Trophoblast cell (in vitro differentiated cells and primary cell): ENCODE results near the gene PARP8.

Source experiments
- DNase-seq, 2 donors: peaks; one replicate each; pipeline ENCODE4 v3.0.0-alpha.2; 2016
- H2AFZ ChIP-seq: 2 replicates; pipeline ENCODE4 v1.6.1; 2013; ENCODE audit warnings: low read length, moderate library complexity, mild to moderate bottlenecking; ENCODE audit not compliant: insufficient read depth, poor library complexity
- H2AK5ac ChIP-seq: 2 replicates; pipeline ENCODE4 v1.6.1; 2013; ENCODE audit warnings: mild to moderate bottlenecking, low read length
- H2BK120ac ChIP-seq: 2 replicates; pipeline ENCODE4 v1.6.1; 2013; ENCODE audit warnings: low read length, mild to moderate bottlenecking, moderate library complexity; ENCODE audit not compliant: insufficient read depth, poor library complexity
- H2BK12ac ChIP-seq: 2 replicates; pipeline ENCODE4 v1.6.1; 2013; ENCODE audit warnings: mild to moderate bottlenecking, low read length, moderate library complexity
- H2BK5ac ChIP-seq: 2 replicates; pipeline ENCODE4 v1.6.1; 2013; ENCODE audit warnings: low read length, low read depth, moderate library complexity, mild to moderate bottlenecking; ENCODE audit not compliant: poor library complexity
- H3K14ac ChIP-seq: 2 replicates; pipeline ENCODE4 v1.6.1; 2013; ENCODE audit warnings: mild to moderate bottlenecking, low read length
- H3K18ac ChIP-seq: 2 replicates; pipeline ENCODE4 v1.6.1; 2013; ENCODE audit warnings: mild to moderate bottlenecking, low read length
- H3K23ac ChIP-seq: 2 replicates; pipeline ENCODE4 v1.6.1; 2013; ENCODE audit warnings: low read length
- H3K27ac ChIP-seq: 2 replicates; pipeline ENCODE4 v1.5.1; 2013; ENCODE audit warnings: low read depth, mild to moderate bottlenecking, inconsistent platforms, low read length, moderate library complexity
- H3K27me3 ChIP-seq: 2 replicates; pipeline ENCODE4 v1.6.1; 2013; ENCODE audit warnings: inconsistent platforms, mild to moderate bottlenecking, low read length, moderate library complexity; ENCODE audit not compliant: insufficient read depth
- H3K36me3 ChIP-seq, 2 experiments: 1 replicate in 1 of 2; 2 replicates in 1 of 2; pipeline ENCODE4 v1.6.1; 2013; ENCODE audit warnings: low read length in 2 of 2, mild to moderate bottlenecking in 2 of 2, moderate library complexity in 1 of 2; ENCODE audit not compliant: insufficient read depth in 2 of 2, control insufficient read depth in 1 of 2
- H3K4ac ChIP-seq: 2 replicates; pipeline ENCODE4 v1.6.1; 2013; ENCODE audit warnings: low read depth, mild to moderate bottlenecking, low read length, moderate library complexity
- H3K4me1 ChIP-seq, 2 experiments: 1 replicate in 1 of 2; 2 replicates in 1 of 2; pipeline ENCODE4 v1.6.1; 2013; ENCODE audit warnings: low read length in 2 of 2, mild to moderate bottlenecking in 2 of 2, moderate library complexity in 1 of 2; ENCODE audit not compliant: insufficient read depth in 2 of 2, control insufficient read depth in 1 of 2
- H3K4me2 ChIP-seq: 2 replicates; pipeline ENCODE4 v1.6.1; 2013; ENCODE audit warnings: inconsistent platforms, mild to moderate bottlenecking, low read length, moderate library complexity
- H3K4me3 ChIP-seq: 2 replicates; pipeline ENCODE4 v1.5.1; 2013; ENCODE audit warnings: mild to moderate bottlenecking, low read depth, low read length, inconsistent platforms
- H3K79me1 ChIP-seq: one replicate; pipeline ENCODE4 v1.6.1; 2013; ENCODE audit warnings: low read length
- H3K79me2 ChIP-seq: 2 replicates; pipeline ENCODE4 v1.6.1; 2013; ENCODE audit warnings: low read length, mild to moderate bottlenecking; ENCODE audit not compliant: control insufficient read depth, insufficient read depth, poor library complexity
- H3K9ac ChIP-seq: 2 replicates; pipeline ENCODE4 v1.6.1; 2013; ENCODE audit warnings: mild to moderate bottlenecking, low read length
- H3K9me3 ChIP-seq: 2 replicates; pipeline ENCODE4 v1.6.1; 2013; ENCODE audit warnings: low read depth, mild to moderate bottlenecking, control low read depth, inconsistent platforms, low read length; ENCODE audit not compliant: insufficient read depth
- H4K12ac ChIP-seq: 2 replicates; pipeline ENCODE4 v1.6.1; 2013; ENCODE audit warnings: low read depth, mild to moderate bottlenecking, low read length, moderate library complexity
- H4K8ac ChIP-seq: 2 replicates; pipeline ENCODE4 v1.6.1; 2013; ENCODE audit warnings: low read depth, mild to moderate bottlenecking, low read length, moderate library complexity
- H4K91ac ChIP-seq: one replicate; pipeline ENCODE4 v1.6.1; 2013; ENCODE audit warnings: low read depth, mild to moderate bottlenecking, low read length, moderate library complexity
- WGBS: extraction: QIAGEN DNeasy Blood & Tissue Kit; methylation state at CpG from one replicate; pipeline ENCODE4 v1.1.7; 2013; ENCODE audit warnings: missing lambda C conversion rate; ENCODE audit not compliant: insufficient read length, insufficient coverage; ENCODE audit errors: extremely low coverage; 5-methylcytosine and 5-hydroxymethylcytosine counted together

The PARP8 gene

GRCh38 chr5:50855001-50855400 is 188.6 kb downstream of the PARP8 start:
- no peak overlapping the region for H2BK120ac ChIP-seq
- no peak overlapping the region for H3K9ac ChIP-seq
- no peak overlapping the region for H2BK5ac ChIP-seq
- no peak overlapping the region for H3K4me3 ChIP-seq
- no peak overlapping the region for H3K23ac ChIP-seq
- H3K4ac ChIP-seq = no peak overlapping the region
- no peak overlapping the region for H3K14ac ChIP-seq
- no peak overlapping the region for H2AK5ac ChIP-seq
- no peak overlapping the region for H4K91ac ChIP-seq
- no peaks in the 10 kb centered on the region for H3K36me3 ChIP-seq
- no peaks in the 10 kb centered on the region for H3K27me3 ChIP-seq
- H2BK12ac ChIP-seq = no peak overlapping the region
- no peaks in the 10 kb centered on the region for H3K79me1 ChIP-seq
- H3K27ac ChIP-seq = no peak overlapping the region
- no peaks in the 10 kb centered on the region for H3K79me2 ChIP-seq
- H4K8ac ChIP-seq = no peak overlapping the region
- no peaks in the 10 kb centered on the region for H3K9me3 ChIP-seq
- H3K18ac ChIP-seq = no peak overlapping the region
- no peaks in the 10 kb centered on the region for H3K4me1 ChIP-seq
- H4K12ac ChIP-seq = no peak overlapping the region
- no peak overlapping the region for H2AFZ ChIP-seq
- no peak overlapping the region for H3K4me2 ChIP-seq
- WGBS = no CpG with 5 or more reads among the region's 1 CpG
- no peak for DNase-seq

- Histone ChIP-seq H3K9me3 (no peaks in the 10 kb centered on the region), H3K4me1 (no peaks in the 10 kb centered on the region), H3K4ac (no peak overlapping the region), H2AFZ (no peak overlapping the region), H3K27ac (no peak overlapping the region), H4K91ac (no peak overlapping the region), H3K18ac (no peak overlapping the region), H3K79me1 (no peaks in the 10 kb centered on the region), H2AK5ac (no peak overlapping the region), H3K9ac (no peak overlapping the region), H3K14ac (no peak overlapping the region), H3K4me2 (no peak overlapping the region), H3K4me3 (no peak overlapping the region), H3K23ac (no peak overlapping the region), H2BK5ac (no peak overlapping the region), H3K79me2 (no peaks in the 10 kb centered on the region), H3K36me3 (no peaks in the 10 kb centered on the region), H2BK120ac (no peak overlapping the region), H3K27me3 (no peaks in the 10 kb centered on the region), H4K12ac (no peak overlapping the region), H4K8ac (no peak overlapping the region), H2BK12ac (no peak overlapping the region)
- no CpG with 5 or more reads among the region's 3 CpGs for WGBS
- no peak for DNase-seq
These were observed 190.1 kb downstream of the PARP8 start for GRCh38 chr5:50856401-50857119.

GRCh38 chr5:50863534-50864170 is 197.2 kb downstream of the PARP8 start:
- Histone ChIP-seq H2AFZ (no peak overlapping the region), H3K79me1 (no peaks in the 10 kb centered on the region), H3K36me3 (no peaks in the 10 kb centered on the region), H4K91ac (no peak overlapping the region), H3K9me3 (no peaks in the 10 kb centered on the region), H3K79me2 (no peaks in the 10 kb centered on the region), H3K23ac (no peak overlapping the region), H2AK5ac (no peak overlapping the region), H3K14ac (no peak overlapping the region), H3K18ac (no peak overlapping the region), H2BK12ac (no peak overlapping the region), H3K9ac (no peak overlapping the region), H4K8ac (no peak overlapping the region), H3K4me3 (no peak overlapping the region), H3K4me1 (peaks cover 0 to 2% of the 10 kb centered on the region in 2 experiments), H3K27me3 (no peaks in the 10 kb centered on the region), H3K4ac (no peak overlapping the region), H3K27ac (no peak overlapping the region), H3K4me2 (no peak overlapping the region), H4K12ac (no peak overlapping the region), H2BK120ac (no peak overlapping the region), H2BK5ac (no peak overlapping the region)
- no peak for DNase-seq
- no CpG with 5 or more reads among the region's 3 CpGs for WGBS

GRCh38 chr5:50864466-50864865 is 198.0 kb downstream of the PARP8 start:
- H3K4me1 ChIP-seq = peaks cover 0 to 2% of the 10 kb centered on the region in 2 experiments
- no peak overlapping the region for H3K9ac ChIP-seq
- H2AFZ ChIP-seq = no peak overlapping the region
- H3K18ac ChIP-seq = no peak overlapping the region
- no peak overlapping the region for H2BK5ac ChIP-seq
- no peak overlapping the region for H4K91ac ChIP-seq
- no peaks in the 10 kb centered on the region for H3K36me3 ChIP-seq
- no peak overlapping the region for H3K4me3 ChIP-seq
- no peak overlapping the region for H2AK5ac ChIP-seq
- no peaks in the 10 kb centered on the region for H3K9me3 ChIP-seq
- no peak overlapping the region for H3K4ac ChIP-seq
- no peaks in the 10 kb centered on the region for H3K27me3 ChIP-seq
- no CpG with 5 or more reads among the region's 2 CpGs for WGBS
- H2BK120ac ChIP-seq = no peak overlapping the region
- H3K4me2 ChIP-seq = no peak overlapping the region
- H2BK12ac ChIP-seq = no peak overlapping the region
- H3K27ac ChIP-seq = no peak overlapping the region
- no peak overlapping the region for H3K23ac ChIP-seq
- H3K14ac ChIP-seq = no peak overlapping the region
- H3K79me2 ChIP-seq = no peaks in the 10 kb centered on the region
- no peaks in the 10 kb centered on the region for H3K79me1 ChIP-seq
- H4K8ac ChIP-seq = no peak overlapping the region
- no peak overlapping the region for H4K12ac ChIP-seq
- DNase-seq = no peak
